ENCODE data around the gene SLC4A1AP.

- no peak for TF ChIP-seq CTCF (IDR thresholded peaks at IDR 0.05; ENCODE audit: low read depth, low read length)
- no peak for TF ChIP-seq EZH2phosphoT487 (IDR thresholded peaks at IDR 0.05; ENCODE audit: low read depth)
These were observed 46.4 kb downstream of the SLC4A1AP start for GRCh38 chr2:27709960-27710575.
